ENCODE data around the gene RGR. TPM values are rescaled to one million over a fixed set of nuclear protein-coding genes. Genes with fewer than 3 reads are reported as not detected.

RGR gene
- not detected in 2 replicates for total RNA-seq (2022)
- not detected for Bru-seq, nascent RNA
- BruChase-seq, experiment 1, labeled RNA remaining after a 6-hour chase: percentile 9 among the genes with signal in this experiment
- BruChase-seq, experiment 2, labeled RNA remaining after a 2-hour chase: not detected
- long read RNA-seq: 0 reads

- intact Hi-C loops (cut with micrococcal nuclease; ENCODE audit: unreplicated experiment): no loop called here
- no peaks in the 10 kb centered on the region for H3K9me3 Mint-ChIP-seq (ENCODE audit: low read depth, unreplicated experiment)
- H3K4me1 Mint-ChIP-seq (ENCODE audit: low read depth, unreplicated experiment): no peaks in the 10 kb centered on the region
- H3K27me3 Mint-ChIP-seq (ENCODE audit: unreplicated experiment): peaks cover 77% of the 10 kb centered on the region
- H3K4me3 Mint-ChIP-seq (ENCODE audit: low read depth, unreplicated experiment): no peak within 1 kb of the TSS
- no peak for DNase-seq
- no peak for TF ChIP-seq CTCF (IDR thresholded peaks at IDR 0.05; ENCODE audit: unreplicated experiment)
- peaks cover 5% of the 10 kb centered on the region for H3K36me3 Mint-ChIP-seq (ENCODE audit: insufficient read depth, unreplicated experiment)
- H3K27ac Mint-ChIP-seq (ENCODE audit: unreplicated experiment): no peak within 1 kb of the TSS
- no TSS peak for BruUV-seq (replicated peaks)
- CTCF ChIA-PET: no interaction called here
These were observed at the start of gene RGR for GRCh38 chr10:84244651-84245270. Gene RGR, plus strand, starts transcription at chr10:84245053. Its CDS starts 38 bp downstream, at chr10:84245091.

GRCh38 chr10:84196083-84196482 is 48.8 kb upstream of the RGR start:
- CTCF ChIA-PET: no interaction called here
- intact Hi-C loops (cut with micrococcal nuclease; ENCODE audit: unreplicated experiment): no loop called here
- DNase-seq: no peak
- Mint-ChIP-seq H3K4me1 (ENCODE audit: low read depth, unreplicated experiment) (no peaks in the 10 kb centered on the region), H3K27ac (ENCODE audit: unreplicated experiment) (no peak overlapping the region), H3K27me3 (ENCODE audit: unreplicated experiment) (peaks cover 93% of the 10 kb centered on the region), H3K4me3 (ENCODE audit: low read depth, unreplicated experiment) (no peak overlapping the region), H3K36me3 (ENCODE audit: insufficient read depth, unreplicated experiment) (no peaks in the 10 kb centered on the region), H3K9me3 (ENCODE audit: low read depth, unreplicated experiment) (no peaks in the 10 kb centered on the region)
- no peak for TF ChIP-seq CTCF (IDR thresholded peaks at IDR 0.05; ENCODE audit: unreplicated experiment)
- BruUV-seq (replicated peaks): no TSS peak

- DNase-seq: no peak
- H3K4me3 Mint-ChIP-seq (ENCODE audit: low read depth, unreplicated experiment): no peak overlapping the region
- peaks cover 85% of the 10 kb centered on the region for H3K27me3 Mint-ChIP-seq (ENCODE audit: unreplicated experiment)
- CTCF ChIA-PET: no interaction called here
- intact Hi-C loops (cut with micrococcal nuclease; ENCODE audit: unreplicated experiment): no loop called here
- no peak for TF ChIP-seq CTCF (IDR thresholded peaks at IDR 0.05; ENCODE audit: unreplicated experiment)
- H3K9me3 Mint-ChIP-seq (ENCODE audit: low read depth, unreplicated experiment): no peaks in the 10 kb centered on the region
- no peak overlapping the region for H3K27ac Mint-ChIP-seq (ENCODE audit: unreplicated experiment)
- H3K36me3 Mint-ChIP-seq (ENCODE audit: insufficient read depth, unreplicated experiment): no peaks in the 10 kb centered on the region
- no peaks in the 10 kb centered on the region for H3K4me1 Mint-ChIP-seq (ENCODE audit: low read depth, unreplicated experiment)
- no TSS peak for BruUV-seq (replicated peaks)
These were observed 47.9 kb upstream of the RGR start for GRCh38 chr10:84196941-84197340.

- no peak overlapping the region for H3K4me3 Mint-ChIP-seq (ENCODE audit: low read depth, unreplicated experiment)
- H3K36me3 Mint-ChIP-seq (ENCODE audit: insufficient read depth, unreplicated experiment): no peaks in the 10 kb centered on the region
- DNase-seq: no peak
- peaks cover 78% of the 10 kb centered on the region for H3K27me3 Mint-ChIP-seq (ENCODE audit: unreplicated experiment)
- BruUV-seq (replicated peaks): no TSS peak
- no peaks in the 10 kb centered on the region for H3K9me3 Mint-ChIP-seq (ENCODE audit: low read depth, unreplicated experiment)
- no peaks in the 10 kb centered on the region for H3K4me1 Mint-ChIP-seq (ENCODE audit: low read depth, unreplicated experiment)
- CTCF ChIA-PET: no interaction called here
- no peak overlapping the region for H3K27ac Mint-ChIP-seq (ENCODE audit: unreplicated experiment)
- intact Hi-C loops (cut with micrococcal nuclease; ENCODE audit: unreplicated experiment): no loop called here
- TF ChIP-seq CTCF (IDR thresholded peaks at IDR 0.05; ENCODE audit: unreplicated experiment): no peak
These were observed 47.2 kb upstream of the RGR start for GRCh38 chr10:84197643-84198042.

All from Calu3 (cell line).